GM12892 (cell line): Measurements from ENCODE around the gene TFEB.

Source experiments
- POLR2A ChIP-seq: IDR thresholded peaks from 2 replicates; pipeline ENCODE4 v1.6.1; 2011; ENCODE audit warnings: low read depth, low read length, control low read depth
- POLR2AphosphoS5 ChIP-seq: IDR thresholded peaks from 2 replicates; pipeline ENCODE4 v1.6.1; 2011; ENCODE audit warnings: low read depth, low read length, control low read depth
- TAF1 ChIP-seq: IDR thresholded peaks from 2 replicates; pipeline ENCODE4 v1.6.1; 2011; ENCODE audit warnings: low read depth, mild to moderate bottlenecking, control low read depth, low read length, borderline replicate concordance

- no peak for TF ChIP-seq POLR2AphosphoS5
- TF ChIP-seq POLR2A, result no peak
- TF ChIP-seq TAF1, result no peak
These were observed 71.1 kb downstream of the TFEB start for GRCh38 chr6:41664271-41664670.
